Smooth muscle cell of the brain vasculature (primary cell): ENCODE measurements around the gene CNIH1.

ENCODE experiments used
- DNase-seq: peaks from one replicate; pipeline ENCODE4 v3.0.0-alpha.2; 2012; ENCODE audit warnings: low read depth, low spot score

The CNIH1 gene

DNA sequence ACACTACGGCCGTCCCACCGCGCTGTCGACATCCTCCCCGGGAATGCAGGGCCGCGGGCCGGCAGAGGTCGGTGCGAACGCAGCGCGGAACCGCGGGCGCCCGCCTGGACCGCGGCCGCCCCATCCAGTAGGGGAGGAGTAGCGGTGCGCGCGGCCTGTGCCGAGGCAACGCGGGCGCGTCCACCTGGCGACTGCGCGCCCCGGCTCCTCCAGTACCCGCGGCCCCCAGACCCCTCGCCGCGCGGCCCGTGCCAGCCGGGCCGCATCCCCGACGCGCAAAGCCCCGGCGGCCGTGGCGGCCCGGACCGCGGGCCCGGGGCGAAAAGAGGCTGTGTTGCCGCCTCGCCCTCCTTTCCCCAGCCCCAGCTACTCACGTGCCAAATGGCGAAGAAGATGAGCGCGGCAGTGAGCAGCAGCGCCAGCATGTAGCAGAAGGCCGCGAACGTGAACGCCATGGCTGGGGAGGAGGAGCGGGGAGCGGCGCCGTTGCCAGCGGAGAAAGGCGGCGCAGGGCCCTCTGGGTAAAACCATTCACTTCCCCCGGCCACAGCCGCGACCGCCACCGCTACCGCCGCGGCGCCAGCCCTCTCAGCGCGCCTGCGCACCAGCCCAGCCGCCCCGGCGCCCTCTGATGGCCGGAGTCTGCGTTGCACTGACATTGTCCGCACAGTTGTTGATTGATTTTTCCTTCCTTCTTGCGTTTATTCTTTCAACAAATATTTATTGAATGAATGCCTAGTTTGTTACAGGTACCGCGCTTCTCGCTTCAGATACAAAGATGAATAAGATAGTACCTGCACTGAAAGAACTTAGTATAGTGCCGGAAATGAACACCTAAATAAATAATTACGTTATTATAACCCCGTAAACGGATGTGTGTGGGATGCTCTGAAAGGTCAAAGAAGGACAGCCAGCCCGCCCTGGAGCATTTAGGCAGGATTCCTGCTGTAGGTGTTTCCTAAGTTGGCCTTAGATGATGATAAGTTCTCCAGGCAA, at the start of gene CNIH1:
TSS of gene CNIH1 (minus strand) at position 502 of the 996 bp plus-strand sequence. CDS start at position 455, 47 bp downstream.
- DNase-seq = peak; percentile 78

DNA sequence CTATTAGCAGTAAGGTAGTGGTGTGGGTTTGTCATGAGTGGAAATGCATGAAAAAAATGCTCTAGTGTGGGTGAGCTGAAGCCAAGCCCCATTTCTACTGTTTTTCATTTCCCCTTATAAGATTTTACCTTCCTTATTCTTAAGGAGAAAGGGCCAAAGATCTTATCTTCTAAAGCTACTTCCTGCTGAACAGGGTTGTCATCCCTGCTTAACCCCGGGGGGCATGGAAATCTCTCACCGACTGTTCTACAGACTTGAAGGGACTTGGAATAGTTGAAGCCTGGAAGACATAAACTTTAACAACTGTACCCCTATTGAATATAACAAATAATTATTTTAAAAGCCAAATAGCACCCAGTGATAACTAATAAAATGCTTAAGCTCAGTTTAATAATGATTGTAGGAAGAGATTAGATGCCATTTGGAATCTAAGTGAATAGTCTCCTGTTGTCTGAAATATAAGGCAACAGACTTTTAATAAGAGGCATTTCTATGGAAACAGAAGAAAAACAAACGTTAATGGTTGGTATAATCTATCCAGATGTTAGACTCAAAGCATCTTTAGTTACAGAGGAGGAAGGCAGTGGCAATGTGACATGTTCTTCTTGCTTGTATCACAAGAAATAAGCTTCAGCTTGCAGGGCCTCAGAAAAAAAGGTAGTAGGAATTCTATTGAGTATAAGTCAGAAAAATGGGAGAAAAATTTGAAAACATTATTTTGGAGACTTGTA, 49.4 kb upstream of the CNIH1 start:
- DNase-seq = no peak

DNA sequence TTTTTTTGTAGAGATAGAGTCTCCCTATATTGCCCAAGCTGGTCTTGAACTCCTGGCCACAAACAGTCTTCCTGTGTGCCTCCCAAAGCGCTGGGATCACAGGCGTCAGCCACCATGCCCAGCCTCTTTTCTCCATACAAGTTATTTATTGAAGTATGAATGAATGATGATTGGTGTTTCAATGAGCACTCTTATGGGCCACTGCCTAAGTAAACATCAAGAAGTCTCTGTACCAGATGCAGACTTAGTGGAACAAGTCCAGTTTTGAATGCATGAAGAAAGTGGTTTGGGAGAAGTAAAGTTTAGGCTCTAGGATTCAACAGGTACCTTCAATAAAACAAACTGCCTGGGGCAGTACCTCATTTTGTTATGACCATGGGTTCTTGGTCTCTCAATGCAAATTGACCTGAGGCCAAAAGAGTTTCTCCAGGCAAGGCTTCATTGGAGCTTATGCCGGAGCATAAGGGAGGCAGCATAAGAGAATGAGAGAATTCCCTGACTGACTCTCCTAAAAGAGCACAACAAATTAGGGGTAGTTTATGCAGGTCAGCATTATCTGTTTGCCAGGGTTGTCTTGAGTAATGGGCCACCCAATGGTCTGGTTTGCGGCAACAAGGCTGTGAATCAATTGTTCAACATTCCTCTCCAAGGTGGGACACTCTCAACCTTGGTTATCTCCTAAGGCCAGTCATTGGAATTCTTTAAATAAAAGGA, 48.7 kb upstream of the CNIH1 start:
- no peak for DNase-seq

DNA sequence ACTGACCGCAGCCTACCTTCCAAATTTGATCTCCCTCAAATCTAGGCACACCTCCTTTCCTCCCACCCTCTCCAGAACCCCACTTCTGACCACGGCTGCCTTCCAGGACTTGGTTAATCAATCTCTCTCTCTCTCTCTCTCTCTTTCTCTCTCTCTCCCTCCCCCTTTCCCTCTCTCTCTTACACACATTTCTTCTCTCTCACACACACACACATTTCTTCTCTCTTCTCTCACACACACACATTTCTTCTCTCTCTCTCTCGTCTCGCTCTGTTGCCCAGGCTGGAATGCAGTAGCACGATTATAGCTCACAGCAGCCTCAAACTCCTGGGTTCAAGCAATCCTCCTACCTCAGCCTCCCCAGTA, 48.1 kb upstream of the CNIH1 start:
- no peak for DNase-seq

DNA sequence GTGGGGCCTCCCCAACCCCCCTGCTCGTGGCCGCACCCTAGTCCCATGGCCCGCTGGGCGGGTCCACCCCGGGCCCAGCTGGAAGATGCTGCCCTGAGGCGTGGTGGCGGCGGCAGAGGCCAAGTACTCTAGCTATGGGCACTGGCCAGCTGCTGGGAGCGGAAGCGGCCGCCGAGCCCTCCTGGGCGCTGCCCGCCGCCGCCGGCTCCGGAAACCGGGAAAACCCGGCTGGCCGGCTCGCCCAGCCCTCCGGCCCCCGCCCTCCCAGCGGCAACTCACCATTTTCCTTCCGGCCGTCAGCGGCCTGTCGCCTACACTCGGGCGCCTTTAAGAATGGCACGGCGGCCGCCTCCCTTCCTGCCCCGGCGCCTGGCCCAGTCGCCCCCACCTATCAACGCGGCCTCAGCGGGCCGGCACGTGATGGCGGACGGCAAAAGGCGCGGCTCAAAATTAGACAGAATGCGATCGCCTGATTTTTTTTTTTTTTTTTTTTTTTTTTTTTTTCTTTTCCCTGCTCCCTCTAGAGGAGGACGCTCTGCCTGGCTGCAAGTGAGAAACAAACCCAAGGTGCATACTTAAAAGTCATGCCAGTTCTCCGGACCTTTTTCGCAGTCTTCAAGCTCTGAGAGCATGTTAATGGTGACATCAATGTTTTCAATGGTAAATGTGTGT, 47.6 kb upstream of the CNIH1 start, which contains the start of gene GMFB:
TSS of gene GMFB (minus strand) at position 335 of the 672 bp plus-strand sequence. CDS start at position 282, 53 bp downstream.
- DNase-seq = peak; percentile 76

DNA sequence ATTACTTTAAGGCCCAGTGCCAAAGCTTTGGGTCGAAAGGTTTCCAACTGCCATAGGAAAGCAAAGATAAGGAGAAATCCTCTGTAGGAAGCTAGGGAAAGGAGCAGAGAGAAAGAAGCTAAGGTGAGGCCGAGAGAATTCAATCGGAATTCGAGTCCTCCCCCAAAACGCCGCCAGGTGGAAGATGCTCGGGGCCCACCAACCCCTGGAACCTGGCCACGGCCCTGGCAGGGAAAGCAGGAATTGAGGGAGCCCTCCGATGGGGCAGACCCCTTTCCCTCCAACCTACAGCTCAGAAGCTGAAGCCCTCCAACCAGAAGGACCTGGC, 47.1 kb upstream of the CNIH1 start:
- DNase-seq = no peak

DNA sequence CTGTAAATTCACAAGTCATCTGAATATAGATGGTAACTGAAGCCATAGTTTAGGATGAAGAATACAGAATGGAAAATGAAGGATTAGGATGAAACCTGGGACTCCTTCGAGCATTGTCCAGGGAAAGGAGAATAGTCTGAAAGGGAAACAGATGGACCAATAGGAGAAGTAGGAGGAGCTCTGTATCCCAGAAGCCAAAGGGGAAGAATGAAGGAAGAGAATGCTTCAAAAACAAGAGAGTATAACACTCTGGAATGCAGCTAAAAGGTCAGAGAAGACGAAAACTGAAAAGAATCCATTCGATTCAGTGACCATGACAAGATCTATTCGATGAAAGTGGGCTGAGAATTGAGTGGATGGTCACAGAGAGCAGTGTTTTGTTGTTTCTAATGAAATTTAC, 46.6 kb upstream of the CNIH1 start:
- DNase-seq = no peak

DNA sequence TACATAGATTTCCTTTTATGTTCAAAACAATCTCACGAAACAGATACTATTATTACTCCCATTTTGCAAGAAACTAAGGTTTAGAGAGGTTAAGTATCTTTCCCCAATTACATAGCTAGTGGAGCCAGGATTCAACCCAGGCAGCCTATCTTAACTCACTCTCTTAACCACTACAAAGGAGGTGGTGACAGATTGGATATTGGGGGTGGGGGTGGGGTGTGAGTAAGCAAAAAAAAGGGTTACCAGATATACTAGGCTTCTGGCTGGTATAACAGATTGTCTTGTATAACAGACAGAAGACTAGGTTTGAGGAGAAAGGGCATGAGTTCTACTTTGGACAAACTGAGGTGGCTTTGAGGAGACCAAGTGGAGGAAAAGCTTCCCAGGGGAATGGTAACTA, 45.5 kb upstream of the CNIH1 start:
- DNase-seq = no peak

DNA sequence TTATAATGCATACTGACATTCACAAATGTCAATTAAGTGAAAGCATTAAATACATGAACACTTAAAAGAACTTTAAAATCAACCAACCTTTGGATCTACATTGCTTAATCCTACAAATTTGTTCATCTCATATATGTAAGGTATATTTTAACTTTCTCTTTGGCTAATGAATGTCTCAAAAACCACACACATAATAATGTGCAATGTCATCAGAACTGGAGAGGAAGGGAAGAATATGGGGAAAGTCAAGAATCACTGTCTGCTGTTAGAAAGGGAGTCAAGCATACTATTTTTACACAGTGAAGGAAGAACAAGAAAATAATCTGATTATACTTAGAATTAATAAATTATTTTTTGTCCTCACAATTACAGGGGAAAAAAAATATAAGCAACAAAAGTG, 42.7 kb upstream of the CNIH1 start:
- DNase-seq = no peak

DNA sequence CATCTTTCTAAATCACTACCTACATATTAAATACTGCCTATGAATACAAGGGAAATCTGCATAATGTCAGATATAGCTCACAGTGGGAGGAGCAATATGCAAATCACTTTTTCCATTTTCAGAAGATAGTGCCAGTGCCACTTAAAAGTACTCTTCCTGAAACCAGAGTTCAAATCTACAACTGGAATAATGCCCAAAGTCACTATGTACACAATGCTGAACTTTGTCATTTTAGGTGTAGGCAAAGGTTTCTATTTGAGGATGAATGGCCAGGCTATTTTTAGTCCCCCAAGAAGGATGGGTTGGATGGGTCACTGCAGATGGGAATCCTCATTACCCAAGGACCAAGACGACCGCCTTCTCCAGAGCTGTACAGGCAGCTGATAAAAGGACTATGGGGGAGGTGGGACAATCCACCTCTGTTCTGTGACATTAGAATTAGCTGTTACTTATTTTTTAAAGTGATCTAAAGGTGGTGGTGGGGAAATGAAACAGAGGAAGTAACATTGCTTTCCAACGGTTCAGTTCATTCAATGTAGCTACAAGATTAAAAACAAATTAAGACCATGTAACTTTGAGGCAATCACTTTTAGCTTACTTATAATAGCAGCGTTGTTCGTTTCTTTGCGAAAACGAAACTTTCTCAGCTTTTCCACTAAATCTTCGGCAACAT, 42.0 kb upstream of the CNIH1 start:
- DNase-seq = no peak

DNA sequence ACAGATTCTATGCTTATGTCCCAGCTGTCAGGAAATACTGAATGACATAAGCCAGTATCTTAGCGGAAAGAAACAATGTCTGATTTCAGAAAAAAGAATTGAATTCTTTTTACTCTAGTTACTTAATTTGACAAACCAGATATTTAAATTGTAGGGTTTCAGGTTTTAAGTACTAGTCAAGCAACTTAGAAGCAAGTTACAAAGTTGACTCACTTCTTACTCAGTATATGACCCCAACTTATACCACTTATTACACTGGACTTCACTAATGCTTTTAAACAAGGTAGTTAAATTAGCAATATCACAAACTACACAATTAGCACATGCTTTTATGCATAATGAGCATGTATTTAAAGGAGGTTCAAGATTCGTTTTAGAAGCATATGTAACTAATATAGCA, 40.5 kb upstream of the CNIH1 start:
- DNase-seq = no peak

DNA sequence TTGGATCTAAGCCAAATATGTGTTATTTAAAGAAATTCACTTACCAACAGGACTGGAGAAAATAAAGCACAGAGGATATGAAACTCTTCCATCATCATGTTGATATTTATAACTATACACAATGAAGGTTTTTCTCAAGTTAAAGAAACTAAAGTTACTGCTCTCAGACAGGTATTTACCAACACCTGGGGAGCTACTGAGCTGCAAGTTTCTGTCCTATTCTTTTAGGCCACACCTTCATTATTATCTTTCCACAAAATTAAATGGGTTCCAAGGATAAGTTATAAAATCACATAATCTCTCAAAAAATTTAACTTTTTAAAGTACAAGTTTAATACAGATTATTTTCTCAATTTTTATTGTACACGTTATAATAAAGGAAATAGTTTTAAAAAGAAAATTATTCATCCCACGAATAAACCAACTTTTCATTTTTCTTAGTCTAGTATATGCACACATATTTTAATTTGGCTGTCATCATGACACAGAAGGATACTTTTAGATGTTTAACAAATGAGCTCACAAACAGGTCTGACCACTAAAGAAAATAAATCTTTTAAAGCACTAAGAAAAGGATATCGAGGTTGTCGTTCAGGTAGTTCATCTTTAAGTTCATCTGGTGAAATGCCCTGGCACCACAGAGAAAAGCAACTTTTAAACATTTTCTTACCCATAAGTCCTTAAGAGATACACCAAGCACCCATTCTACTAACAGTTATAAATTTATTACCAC, 39.8 kb upstream of the CNIH1 start:
- DNase-seq = no peak

DNA sequence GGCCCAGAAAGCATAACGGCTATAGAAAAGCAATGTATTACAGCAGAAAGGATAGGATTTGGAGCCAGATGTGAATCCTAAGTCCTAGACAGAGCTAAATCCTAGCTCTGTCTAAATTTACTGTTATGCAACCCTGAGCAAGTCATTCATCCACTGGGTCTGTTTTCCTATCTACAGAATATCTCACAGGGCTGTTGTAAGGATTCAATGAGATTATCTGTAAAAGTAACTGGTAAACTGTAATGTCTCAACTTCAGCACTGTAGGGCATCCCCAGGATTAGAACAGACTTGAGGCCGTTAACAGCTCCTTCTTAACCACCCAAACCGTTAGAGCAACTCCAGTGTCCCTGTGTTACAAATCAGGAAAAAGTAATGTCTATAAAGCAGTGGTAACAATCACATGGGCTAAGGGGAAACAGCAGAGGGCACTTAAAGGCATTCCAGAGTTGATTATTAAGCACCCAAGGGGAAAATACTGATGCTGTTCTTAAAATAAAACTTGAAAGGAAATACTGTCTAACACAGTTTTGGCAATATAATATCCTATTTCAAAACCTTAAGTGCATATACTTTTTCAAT, 37.6 kb upstream of the CNIH1 start:
- DNase-seq = no peak

DNA sequence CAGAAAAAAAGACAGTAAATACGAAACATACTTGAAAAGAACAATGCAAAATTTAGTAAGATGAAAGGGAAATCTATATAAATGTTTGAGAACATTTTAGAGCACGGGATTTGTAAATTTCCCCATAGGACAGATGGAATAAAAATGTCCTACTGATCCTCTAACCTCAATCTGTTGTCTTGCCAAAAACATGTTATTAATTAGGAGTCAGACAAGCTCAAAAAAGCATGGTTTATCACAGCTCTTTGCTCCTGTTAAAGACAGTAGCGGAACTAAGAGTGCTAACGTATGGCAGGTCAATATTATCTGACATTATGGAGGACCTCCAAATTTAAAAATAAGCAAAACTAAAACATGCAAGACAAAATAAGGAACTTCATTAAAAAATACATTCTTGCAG, 34.7 kb upstream of the CNIH1 start:
- no peak for DNase-seq

DNA sequence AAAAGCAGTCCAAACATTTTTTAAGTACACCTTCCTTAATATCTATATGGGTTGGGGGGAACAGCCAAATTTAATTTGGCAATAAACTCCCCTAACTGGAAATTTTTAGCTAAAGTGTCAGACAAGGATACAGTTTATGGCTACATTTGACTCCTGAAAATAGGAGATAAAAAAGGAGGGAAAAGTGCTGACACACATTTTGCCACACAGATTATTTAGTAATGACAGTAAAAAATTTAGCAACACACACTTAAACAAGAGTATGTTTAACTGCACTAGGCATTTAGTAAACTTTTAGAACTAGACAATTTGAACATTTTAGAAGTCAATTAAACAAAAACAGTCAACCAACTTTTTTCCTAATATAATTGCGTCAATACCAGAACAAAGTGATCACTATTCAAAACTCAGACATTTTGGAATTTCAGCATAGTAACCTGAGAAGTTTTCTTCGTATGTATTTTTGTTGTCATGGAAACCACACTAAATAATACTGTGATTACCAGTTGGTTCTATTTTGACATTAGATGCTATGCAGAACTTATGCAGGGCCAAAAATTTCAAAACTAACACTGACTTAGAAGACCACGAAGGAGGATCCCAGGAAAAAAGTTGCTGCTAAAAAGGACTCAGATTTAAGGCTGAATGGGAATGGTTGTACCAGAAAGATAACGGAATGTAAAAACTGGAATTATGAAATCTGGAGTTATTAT, 34.2 kb upstream of the CNIH1 start:
- DNase-seq = no peak

DNA sequence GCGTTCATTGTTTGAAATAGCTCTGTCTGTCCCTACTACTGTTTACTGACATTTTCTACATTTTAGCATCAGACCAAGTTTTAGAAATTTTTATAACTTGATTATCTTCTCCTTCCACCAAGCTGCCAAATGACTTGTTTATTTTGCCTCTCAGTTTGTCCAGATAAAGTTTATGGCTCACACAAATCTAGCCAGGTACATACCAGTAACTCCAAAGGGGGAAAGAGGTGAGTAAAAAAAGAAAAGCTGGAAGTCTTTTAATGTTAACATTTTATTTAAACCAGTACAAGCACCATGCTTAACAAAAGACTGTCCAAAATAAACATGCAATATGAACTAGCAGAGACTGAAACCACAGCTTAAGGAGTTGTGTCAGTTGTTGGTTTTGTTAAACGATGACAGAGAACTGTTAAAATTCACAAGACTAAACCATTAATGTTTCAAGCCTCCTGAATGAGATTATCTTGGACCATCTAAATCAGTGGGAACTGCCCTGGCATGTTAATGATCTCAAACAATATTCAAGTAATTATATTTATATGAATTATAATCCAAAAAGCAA, 33.1 kb upstream of the CNIH1 start:
- no peak for DNase-seq

DNA sequence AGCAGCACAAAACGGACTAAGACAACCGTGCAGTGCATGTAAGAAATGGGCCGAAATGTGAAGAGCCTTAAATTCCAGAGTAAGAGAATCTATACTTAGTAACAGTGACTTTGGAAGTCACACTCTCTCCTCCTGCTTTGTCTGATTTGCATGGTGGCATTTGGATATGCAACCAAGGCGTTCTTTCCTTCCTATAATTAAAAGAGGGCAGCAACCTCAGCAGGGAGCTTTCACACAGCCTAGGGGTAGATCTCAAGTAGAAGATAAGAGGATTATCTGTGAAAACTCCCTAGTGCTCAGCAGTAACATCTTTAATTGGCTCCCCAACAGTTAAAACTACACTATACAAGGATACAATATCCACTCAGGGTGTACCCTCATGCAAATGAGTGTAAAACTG, 31.1 kb upstream of the CNIH1 start:
- no peak for DNase-seq

DNA sequence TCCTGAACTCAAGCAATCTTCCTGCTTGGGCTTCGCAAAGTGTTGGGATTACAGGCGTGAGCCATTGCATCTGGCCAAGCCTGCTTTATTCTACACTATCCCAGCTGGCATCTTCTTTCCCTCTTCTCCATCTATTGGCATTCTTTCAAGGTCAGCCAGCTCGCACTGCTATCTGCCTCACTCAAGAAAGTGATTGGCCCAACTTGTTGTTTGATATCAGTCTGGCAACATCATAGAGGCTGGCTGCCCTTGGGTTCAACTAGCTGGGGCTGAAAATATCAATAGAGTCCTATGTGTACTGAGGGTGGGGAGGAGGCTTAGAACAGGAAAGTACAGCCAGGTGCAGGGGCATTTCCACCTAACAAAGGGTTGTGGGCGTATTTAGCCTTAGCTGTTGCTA, 30.5 kb upstream of the CNIH1 start:
- DNase-seq = no peak

DNA sequence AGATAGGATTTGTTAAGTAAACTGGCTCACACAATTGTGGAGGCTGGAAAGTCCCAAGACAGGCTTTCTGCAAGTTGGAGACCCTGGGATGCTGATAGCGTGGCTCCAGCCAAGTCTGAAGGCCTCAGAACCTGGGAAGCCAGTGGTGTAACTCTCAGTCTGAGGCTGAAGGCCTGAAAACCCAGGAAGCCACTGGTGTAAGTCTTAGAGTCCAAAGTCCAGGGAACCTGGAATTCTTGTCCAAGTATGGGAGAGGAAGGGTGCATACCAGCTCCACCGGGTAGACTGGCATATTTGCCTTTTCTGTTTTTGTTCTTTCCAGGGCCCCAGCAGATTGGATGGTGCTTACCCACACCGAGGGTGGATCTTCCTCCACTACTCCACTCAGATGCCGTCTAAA, 29.5 kb upstream of the CNIH1 start:
- DNase-seq = no peak
